ENCODE data around the gene GFI1B.
"Not testable (repeated sequence)": the region's sequence is repeated elsewhere in the genome, so short reads cannot be mapped to it uniquely, and the experiment has no call there.

GFI1B gene

GRCh38 chr9:132990781-132991180 is 12.3 kb downstream of the GFI1B start:
- no peak for DNase-seq (ENCODE audit: low read depth in 1 of 2, low spot score in 1 of 2)

DNA sequence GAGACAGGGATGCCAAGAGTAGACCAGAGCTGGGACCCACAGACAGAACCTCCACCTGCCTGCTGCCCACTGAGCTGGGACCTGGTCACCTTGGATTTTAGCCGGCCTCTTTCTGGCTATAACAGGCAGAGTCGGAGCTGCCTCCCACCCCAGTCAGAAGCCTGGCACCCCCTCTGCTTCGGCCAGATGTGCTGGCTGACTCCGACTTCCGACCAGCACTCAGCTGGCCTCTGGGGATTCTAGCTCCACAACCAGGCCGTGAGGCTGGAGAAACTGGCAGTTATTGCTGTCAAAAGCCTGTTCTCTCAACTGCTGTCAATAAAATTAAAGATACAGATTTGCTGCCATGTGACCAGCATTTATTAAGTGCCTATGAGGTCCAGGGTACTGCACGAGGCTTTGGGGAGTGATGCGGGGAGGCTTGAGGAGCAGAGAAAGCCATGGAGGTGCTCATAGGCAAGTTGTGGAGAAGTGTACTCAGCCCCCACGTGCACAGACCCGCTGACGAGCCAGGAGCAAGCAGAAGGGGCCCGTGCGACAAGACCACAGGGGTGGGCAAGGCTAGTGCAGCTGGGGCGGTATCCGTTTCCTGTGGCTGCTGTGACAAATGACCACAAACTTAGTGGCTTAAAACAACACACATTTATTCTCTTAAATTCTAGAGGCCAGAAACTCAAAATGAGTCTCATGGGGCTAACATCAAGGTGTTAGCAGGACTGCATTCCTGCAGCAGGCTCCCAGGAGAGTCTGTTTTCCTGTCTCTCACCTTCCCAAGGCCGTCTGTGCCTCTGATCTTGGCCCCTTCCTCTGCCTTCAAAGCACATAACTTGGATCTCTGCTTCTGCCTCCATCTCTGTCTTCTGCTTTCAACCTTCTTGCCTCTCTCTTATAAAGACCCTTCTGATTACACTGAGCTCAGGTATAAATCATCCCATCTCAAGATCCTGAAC is 13.1 kb downstream of the GFI1B start:
- DNase-seq (ENCODE audit: low read depth in 1 of 2, low spot score in 1 of 2), result no peak

DNA sequence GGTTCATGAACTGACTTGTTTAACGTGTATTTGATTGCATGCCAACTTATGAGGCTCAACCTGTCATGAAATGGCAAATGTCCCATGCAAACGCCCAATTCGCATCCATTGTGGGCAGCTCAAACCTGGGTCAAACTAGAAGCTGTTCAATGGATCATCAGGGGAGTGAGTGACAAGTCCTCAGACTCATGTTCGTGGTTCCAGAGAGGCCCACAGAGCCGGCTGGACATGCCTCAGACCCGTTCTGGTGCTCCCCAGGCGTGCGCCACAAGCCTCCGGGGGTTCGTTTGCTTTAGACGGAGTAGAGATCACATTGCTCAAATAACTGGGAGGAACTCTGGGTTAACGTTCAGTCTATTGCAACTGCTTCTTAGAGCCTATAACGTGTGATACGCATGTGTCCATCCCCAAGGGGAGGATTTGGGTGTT is 15.0 kb downstream of the GFI1B start:
- no peak for DNase-seq (ENCODE audit: low read depth in 1 of 2, low spot score in 1 of 2)

DNA sequence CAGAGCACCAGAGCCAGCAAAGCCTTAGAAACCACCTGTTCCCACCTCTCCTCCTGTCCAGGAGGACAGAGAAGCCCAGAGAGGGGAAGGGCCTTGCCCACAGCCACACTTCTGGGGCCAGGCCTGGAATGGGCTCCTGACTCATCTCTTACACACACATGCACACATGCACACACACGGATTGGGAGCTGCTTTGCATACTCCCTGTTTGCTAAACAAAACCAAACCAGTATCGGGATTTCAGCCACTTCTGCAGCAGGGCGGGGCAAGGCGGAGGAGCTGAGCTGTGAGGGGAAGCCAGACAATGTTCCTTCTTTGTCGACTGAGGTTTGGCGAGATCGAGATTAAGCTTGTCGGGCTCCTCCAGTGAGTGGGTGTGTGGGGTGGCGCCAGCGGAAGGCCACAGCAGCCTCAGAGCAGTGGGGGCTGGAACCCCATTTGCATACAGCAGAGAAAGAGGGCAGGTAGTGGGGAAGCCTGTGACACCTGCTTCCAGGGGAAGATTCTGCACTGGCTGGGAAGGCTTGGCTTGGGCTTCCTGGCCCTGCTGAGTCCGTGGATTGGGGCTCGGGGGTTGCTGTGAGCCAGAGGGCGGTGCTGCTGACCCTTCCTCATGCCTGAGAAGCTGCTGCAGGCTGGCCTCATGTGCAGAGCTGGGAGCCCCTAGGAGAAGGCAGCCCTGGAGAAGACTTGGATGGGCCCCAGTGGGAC is 16.1 kb downstream of the GFI1B start:
- no peak for DNase-seq (ENCODE audit: low read depth in 1 of 2, low spot score in 1 of 2)

DNA sequence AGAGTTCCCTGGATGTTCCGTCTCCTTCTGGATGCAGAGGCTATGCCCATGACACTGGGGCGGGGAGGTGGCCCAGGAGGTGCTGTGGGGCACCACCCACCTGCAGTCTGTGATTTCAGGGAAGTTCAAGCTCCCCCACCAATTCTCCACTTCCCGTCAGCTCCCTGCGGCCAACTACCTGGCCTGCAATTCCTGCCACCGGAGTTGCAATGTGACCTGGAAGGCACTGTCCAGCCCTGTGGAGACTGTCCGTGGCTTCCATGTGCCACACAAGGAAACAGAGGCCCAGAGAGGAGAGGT is 16.6 kb downstream of the GFI1B start:
- no peak for DNase-seq (ENCODE audit: low read depth in 1 of 2, low spot score in 1 of 2)

GRCh38 chr9:132995879-132996278 is 17.4 kb downstream of the GFI1B start:
- no peak for DNase-seq (ENCODE audit: low read depth in 1 of 2, low spot score in 1 of 2)

GRCh38 chr9:132996526-132996925 is 18.0 kb downstream of the GFI1B start:
- DNase-seq (ENCODE audit: low read depth in 1 of 2, low spot score in 1 of 2), result no peak

- DNase-seq (ENCODE audit: low read depth in 1 of 2, low spot score in 1 of 2), result no peak
Measured at GRCh38 chr9:132997591-132997990, 19.1 kb downstream of the GFI1B start.

GRCh38 chr9:132998221-132998620 is 19.7 kb downstream of the GFI1B start:
- DNase-seq (ENCODE audit: low read depth in 1 of 2, low spot score in 1 of 2), result not testable (repeated sequence)

- DNase-seq (ENCODE audit: low read depth in 1 of 2, low spot score in 1 of 2), result no peak
Measured at GRCh38 chr9:132998831-132999635, 20.5 kb downstream of the GFI1B start.

GRCh38 chr9:133002147-133003070 is 23.9 kb downstream of the GFI1B start:
- no peak for DNase-seq (ENCODE audit: low read depth in 1 of 2, low spot score in 1 of 2)

GRCh38 chr9:133003071-133003461 is 24.6 kb downstream of the GFI1B start:
- no peak for DNase-seq (ENCODE audit: low read depth in 1 of 2, low spot score in 1 of 2)

DNA sequence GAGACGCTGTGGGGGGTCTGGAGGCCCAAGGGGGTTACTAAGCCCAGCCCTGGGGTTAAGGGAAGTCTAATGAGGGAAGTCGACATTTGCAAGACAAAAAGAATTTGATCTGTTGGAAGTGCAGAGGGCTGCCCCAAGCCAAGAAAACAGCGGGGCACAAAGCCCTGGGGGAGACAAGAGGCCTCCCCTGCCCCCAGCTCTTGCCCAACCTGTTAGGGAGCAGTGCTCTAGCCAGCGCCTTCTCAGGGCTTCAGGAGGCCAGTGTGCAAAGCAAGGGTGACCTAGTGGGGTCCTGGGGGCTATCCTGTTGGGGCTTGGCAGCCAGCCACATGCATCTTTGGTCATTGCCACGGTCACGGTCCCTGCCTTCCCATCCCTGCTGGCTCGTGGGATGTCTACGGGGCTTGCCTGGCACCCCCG is 25.2 kb downstream of the GFI1B start:
- no peak for DNase-seq (ENCODE audit: low read depth in 1 of 2, low spot score in 1 of 2)

- no peak for DNase-seq (ENCODE audit: low read depth in 1 of 2, low spot score in 1 of 2)
Measured at GRCh38 chr9:133004091-133004998, 25.9 kb downstream of the GFI1B start.

DNA sequence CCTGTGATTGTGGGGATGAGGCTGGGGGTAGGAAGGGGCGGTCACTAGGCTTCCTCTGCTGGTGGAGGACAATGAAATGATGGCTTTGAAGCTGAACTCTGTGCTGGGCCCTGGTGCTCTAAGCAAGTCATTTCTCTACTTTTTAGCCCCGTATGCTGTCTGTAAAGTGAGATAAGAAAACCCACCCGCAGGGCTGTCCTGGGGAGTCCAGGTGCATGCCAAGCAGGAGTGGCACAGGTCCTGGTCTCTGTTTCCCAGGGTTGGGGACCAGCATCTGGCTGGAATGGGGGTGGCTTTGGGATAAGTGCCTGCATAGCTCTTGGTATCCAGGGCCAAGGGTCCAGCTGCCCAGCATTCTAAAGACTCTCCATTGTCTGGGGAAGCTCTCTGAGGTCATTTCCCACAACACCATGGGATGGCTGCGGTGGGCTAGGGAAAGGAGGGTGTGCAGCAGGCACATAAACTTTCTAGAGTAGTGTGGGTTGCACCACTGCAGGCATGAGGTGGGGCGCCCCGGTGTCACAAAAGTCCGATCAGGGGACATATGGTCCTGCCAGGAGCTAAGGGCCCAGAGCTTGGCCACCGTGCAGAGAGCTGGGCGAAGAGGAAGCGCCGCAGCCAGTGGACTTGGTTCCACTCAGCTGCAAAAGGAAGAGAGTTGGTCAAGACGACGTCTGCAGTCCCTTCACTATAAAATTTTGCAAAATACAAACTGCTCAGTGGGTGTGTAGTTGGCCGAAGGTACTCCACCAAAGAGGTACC is 26.7 kb downstream of the GFI1B start:
- DNase-seq (ENCODE audit: low read depth in 1 of 2, low spot score in 1 of 2), result no peak

DNA sequence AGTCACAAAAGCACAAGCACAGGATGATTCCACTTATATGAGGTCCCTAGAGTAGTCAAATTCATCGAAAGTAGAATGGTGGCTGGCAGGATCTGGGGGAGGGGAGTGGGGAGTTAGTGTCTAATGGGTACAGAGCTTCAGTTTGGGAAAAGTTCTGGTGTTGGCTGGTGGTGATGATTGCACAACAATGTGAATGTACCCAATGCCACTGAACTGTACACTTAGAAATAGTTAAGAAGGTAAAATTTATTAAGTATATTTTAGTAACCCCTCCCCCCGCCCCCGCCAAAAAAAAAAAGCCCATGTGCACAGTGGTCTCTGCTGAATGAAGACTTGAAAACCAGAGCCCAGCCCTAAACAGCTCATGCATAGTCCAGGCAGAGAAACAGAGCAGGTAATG is 27.5 kb downstream of the GFI1B start:
- DNase-seq (ENCODE audit: low read depth in 1 of 2, low spot score in 1 of 2), result no peak

DNA sequence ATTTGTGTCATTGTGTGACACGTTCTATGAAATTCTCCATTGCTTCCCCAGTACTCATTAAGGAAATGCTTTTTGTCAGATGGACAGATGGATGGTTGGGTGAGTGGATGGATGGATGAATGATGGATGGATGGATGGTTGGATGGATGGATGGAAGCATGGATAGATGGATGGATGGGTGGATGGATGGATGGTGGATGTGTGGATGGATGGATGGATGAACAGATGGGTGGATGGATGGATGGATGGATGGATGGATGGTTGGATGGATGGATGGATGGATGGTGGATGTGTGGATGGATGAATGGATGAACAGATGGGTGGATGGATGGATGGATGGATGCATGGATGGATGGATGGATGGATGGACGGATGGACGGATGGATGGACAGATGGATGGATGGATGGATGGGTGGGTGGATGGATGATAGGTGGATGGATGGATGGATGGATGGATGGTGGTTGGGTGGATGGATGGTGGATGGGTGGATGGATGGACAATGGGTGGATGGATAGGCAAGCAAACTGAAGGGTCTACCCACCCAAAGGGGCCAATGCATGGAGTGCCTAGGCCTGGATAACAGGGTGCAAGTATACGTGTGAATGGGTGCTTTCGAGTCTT is 28.3 kb downstream of the GFI1B start:
- DNase-seq (ENCODE audit: low read depth in 1 of 2, low spot score in 1 of 2), result no peak

DNA sequence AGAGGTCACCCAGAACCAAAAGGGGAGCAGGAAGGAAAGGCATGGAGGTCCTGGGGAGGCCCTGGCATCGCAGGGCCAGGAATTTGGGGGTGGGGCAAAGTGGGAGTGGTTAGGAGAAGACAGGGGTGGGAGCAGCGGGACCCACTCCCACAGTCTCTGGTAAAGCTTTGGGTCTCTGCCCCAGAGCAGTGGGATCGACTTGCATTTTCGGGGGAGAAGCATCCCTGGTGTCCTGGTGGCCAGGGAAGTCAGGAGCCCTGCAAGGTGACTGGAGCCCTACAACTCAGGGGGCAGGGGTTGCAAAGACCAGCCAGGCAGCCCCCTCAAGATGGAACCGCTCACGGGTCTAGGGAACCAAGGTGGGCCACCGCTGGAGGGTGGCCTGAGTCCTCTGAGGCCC is 29.9 kb downstream of the GFI1B start:
- no peak for DNase-seq (ENCODE audit: low read depth in 1 of 2, low spot score in 1 of 2)
